T1000 (cell line): ENCODE measurements around the gene PNLDC1.
"Not testable (repeated sequence)": the region's sequence is repeated elsewhere in the genome, so short reads cannot be mapped to it uniquely, and the experiment has no call there.

Experiments used
- DNase-seq: peaks from one replicate; lab custom pipeline; 2025; ENCODE audit warnings: mixed read lengths; lab: John Stamatoyannopoulos, UW

The PNLDC1 gene

GRCh38 chr6:159849851-159850250 is 49.8 kb downstream of the PNLDC1 start:
- not testable (repeated sequence) for DNase-seq

GRCh38 chr6:159852877-159853276 is 52.8 kb downstream of the PNLDC1 start:
- no peak for DNase-seq

GRCh38 chr6:159853754-159854153 is 53.7 kb downstream of the PNLDC1 start:
- no peak for DNase-seq

- no peak for DNase-seq
Observed at GRCh38 chr6:159854959-159855358, 54.9 kb downstream of the PNLDC1 start.

GRCh38 chr6:159858259-159858658 is 58.2 kb downstream of the PNLDC1 start:
- no peak for DNase-seq

DNA sequence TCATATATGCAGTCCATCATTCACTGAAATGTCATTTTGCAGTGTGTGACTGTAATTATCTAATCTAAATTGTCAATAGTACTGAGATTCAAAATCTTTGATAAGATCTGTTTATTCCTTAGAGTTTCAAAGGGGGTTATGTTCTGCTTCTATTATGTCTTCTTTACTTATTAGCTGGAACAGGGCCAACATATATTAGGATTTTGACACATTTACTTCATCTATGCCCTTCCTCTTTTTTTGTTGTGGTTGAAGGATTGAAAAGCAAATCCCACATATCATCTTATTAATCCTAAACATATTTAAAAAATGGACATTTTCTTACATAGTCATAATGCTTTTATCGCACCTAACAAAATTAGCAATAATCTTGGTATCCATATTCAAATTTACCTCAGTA is 60.4 kb downstream of the PNLDC1 start:
- no peak for DNase-seq

- DNase-seq: no peak
Observed at GRCh38 chr6:159862103-159862502, 62.0 kb downstream of the PNLDC1 start.

DNA sequence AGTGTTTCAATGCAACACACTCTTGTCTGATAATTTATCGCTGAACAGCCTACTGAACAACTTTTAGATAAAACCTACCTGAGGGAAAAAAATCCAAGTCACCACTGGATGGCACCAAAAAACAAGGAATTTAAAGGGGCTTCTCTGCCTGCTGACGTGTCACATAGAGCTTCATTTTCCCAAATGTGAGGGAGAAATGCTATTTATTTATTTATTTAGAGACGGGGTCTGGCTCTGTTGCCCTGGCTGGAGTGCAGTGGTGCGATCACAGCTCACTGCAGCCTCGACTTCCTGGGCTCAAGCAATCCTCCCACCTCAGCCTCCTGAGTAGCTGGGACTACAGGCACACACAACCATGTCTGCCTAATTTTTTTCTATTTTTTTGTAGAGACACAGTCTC is 63.3 kb downstream of the PNLDC1 start:
- DNase-seq: peak; percentile 6

DNA sequence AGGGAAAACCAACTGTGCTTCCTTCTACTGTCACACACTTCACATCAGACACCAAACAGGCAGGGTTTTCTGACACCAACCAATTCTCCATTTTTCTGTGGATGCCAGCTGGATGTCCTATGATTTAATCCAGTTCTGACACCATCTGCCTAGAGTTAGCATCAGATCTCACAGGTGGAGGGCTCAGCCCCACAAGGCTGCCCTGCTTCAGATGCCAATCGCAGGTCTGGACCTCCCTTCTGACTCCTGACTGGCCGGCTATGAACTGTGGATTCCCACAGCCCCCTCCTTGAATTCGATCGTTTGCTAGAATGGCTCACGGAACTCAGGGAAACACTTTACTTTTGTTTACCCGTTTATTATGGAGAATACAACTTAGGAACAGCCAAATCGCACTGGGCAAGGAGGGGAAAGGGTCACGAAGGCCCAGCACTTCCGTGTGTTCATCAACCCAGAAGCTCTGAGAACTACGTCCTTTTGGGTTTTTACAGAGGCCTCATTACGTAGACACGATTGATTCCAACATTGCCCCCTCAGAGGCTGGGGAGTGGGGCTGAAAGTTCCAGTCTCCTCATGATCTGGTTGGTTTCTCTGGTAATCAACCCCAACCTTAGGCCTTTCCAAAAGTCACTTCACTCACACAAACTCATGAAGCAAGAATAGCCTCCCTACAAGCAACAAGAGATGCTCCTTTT is 65.3 kb downstream of the PNLDC1 start:
- no peak for DNase-seq

DNA sequence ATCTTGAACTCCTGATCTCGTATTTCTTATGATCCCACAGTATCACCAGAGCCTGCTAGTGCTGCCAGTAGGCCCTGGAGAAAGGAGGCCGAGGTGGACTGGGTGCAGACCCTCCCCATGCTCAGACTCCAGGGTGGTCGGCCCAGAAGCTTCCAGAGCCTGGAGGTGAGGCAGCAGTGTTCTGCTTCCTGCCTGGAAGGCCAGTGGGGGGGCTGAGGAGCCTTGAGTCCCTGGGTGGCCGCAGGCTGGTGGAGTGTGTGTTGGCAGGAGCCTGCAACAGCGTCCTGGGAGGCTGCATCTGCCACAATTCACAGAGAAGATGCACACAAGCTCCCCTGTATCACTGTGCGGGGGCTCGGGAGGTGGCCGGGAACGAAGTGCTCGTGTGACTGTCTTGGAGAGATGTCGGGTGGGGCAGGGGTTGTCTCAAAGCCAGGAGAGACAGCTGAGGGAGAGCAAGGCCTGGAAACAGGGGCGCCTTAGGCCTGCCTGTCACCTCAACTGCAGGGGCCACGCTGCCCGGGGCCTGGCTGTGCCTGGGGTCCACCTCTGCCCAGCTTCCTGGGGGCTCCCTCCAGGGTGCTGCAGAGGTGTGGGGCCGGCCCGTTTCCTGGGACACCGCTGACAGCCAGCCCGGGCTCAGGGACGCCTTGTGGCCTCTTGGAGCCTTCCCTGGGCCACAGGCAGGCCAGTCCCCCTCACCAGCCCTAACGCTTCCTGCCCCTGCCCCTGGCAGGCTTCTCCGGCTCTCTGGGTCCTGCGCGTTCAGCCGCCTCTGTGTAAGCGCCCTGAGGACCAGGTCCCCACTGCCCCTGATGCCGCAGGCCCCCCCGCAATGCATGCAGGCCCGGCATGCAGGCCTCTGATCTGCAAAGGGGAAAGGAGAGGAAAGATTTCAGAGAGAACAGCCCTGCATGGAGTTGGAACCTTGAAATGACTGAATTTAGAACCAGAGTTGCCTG is 66.5 kb downstream of the PNLDC1 start:
- DNase-seq: no peak
